Glomerular visceral epithelial cell (primary cell): ENCODE data around the gene HDHD3.

Experiments used
- DNase-seq: peaks from one replicate; pipeline ENCODE4 v3.0.0-alpha.2; 2016; ENCODE audit errors: extremely low spot score

HDHD3 gene

GRCh38 chr9:113328045-113328782 is 48.6 kb downstream of the HDHD3 start:
- DNase-seq, result no peak

- no peak for DNase-seq
Measured at GRCh38 chr9:113326230-113326629, 50.6 kb downstream of the HDHD3 start.
